NAMALWA (cell line): Measurements from ENCODE around the gene C11orf24.
A peak's percentile ranks its signal among the peaks of the same experiment; 100 is the strongest.
"Not testable (repeated sequence)": the region's sequence is repeated elsewhere in the genome, so short reads cannot be mapped to it uniquely, and the experiment has no call there.

ENCODE experiments used
- DNase-seq: peaks from one replicate; pipeline ENCODE4 v3.0.0-alpha.2; 2015; ENCODE audit warnings: low spot score

The C11orf24 gene

DNA sequence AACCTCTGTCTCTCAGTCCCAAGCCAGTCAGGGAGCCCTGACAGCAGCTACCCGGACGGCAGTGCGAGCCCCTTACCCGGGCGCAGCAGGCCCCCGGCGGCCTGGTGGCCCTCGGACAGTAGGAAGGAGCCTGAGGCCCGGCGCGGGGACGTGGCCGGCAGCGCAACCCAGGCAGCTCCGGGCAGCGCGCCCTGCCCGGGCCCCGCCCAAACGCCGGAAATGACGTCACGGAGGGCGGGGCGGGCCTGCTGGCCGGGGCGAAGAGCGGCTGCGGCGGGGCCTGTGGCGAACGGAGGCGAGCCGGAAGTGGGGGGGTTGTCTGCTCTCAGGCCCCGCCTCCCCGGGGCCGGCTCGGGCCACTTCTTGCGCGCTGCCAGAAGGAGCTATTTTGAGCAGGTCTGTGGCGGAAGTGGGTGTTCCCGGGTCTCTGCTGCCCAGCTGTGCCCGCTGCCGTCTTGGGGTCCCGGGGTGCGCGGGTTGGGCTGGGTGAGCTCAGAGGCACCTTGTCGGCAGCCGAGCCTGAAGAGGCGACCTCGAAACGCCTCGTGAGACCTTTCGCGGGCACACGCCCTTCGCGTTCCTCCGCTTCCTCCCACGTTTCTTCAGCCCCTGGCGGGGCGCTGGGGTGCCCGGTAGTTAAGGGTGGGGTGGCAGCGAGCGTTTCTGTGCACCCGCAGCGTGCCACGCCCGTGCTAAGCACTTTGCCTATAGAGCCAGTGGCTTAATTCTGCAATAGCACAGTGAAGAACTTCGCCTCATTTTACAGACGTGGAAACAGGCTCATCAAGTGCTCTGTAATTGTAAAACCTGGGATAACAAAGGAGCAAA, at the start of gene C11orf24:
Gene C11orf24 (minus strand): TSS at position 193 of the 828 bp plus-strand sequence. CDS start 8,206 bp downstream, outside the sequence.
- DNase-seq = peak; percentile 97

DNA sequence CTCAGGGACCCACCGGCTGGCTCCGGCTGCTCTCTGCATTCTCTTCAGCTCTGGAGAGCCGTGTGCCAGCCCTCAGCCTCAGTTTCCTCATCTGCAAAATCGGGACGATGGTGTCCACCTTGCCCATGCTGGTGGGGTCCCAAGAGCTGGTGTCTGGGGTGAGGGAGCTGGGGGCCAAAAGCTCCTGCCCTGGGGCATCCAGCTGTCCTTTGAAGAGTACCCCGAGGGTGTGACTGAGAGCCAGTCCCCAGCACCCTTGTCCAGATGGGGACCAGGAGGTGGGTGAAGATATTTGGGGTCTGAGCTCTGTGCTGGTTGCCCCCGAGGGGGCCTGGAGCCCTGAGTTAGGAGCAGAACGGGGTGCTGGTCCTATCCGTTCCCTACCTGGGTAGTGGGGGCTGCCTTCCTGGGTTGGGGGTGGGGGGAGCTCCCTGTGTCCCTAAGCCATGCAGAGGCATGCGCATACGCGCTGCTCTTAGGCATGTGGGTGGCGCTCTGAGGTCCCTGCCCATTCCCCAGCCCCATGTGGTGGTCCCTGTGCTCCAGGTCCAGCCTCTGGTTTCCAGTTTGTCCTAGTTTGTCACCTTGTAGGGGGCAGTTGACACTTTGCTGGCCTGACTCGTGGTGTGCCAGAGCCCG, 45.5 kb upstream of the C11orf24 start:
- no peak for DNase-seq

GRCh38 chr11:68315171-68315920, 43.6 kb upstream of the C11orf24 start:
- no peak for DNase-seq

GRCh38 chr11:68314203-68315170, 42.7 kb upstream of the C11orf24 start:
- no peak for DNase-seq

DNA sequence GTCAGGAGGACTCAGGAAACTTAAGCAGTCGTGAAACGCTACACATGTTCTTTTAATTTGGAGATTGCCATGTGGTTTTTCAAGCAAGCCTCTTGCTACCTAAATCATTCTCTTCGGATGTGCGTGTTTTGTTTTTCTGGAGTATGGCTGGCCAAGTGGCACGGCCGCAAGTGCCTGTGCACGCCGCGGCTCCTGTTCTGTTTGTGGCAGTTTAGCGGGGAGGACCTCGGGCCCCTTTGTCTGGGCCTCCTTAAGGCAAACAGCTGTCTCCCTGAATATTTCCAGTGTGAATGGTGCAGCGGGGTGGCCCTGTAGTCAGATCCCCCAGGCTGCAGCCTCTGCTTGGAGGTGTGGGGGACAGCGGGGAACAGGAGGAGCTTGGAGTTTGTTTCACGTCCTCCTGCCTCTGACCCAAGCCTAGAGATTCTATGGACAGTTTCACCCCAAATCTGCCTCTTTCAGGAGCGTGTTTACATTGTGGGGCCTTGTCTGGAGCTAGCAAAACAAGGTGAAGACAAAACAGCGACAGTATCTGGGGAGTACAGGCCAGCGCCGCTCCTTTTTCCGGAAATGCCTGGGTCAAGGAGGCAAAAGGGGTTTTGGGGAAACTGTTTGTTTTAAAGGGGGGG, 41.9 kb upstream of the C11orf24 start:
- DNase-seq = peak; percentile 31

GRCh38 chr11:68312780-68313573, 41.2 kb upstream of the C11orf24 start:
- no peak for DNase-seq

- DNase-seq = no peak
These were observed 40.5 kb upstream of the C11orf24 start, which contains the start of gene LRP5 for GRCh38 chr11:68312117-68312779. Gene LRP5 (plus strand): TSS chr11:68312591. CDS start chr11:68312715, 124 bp downstream.

DNA sequence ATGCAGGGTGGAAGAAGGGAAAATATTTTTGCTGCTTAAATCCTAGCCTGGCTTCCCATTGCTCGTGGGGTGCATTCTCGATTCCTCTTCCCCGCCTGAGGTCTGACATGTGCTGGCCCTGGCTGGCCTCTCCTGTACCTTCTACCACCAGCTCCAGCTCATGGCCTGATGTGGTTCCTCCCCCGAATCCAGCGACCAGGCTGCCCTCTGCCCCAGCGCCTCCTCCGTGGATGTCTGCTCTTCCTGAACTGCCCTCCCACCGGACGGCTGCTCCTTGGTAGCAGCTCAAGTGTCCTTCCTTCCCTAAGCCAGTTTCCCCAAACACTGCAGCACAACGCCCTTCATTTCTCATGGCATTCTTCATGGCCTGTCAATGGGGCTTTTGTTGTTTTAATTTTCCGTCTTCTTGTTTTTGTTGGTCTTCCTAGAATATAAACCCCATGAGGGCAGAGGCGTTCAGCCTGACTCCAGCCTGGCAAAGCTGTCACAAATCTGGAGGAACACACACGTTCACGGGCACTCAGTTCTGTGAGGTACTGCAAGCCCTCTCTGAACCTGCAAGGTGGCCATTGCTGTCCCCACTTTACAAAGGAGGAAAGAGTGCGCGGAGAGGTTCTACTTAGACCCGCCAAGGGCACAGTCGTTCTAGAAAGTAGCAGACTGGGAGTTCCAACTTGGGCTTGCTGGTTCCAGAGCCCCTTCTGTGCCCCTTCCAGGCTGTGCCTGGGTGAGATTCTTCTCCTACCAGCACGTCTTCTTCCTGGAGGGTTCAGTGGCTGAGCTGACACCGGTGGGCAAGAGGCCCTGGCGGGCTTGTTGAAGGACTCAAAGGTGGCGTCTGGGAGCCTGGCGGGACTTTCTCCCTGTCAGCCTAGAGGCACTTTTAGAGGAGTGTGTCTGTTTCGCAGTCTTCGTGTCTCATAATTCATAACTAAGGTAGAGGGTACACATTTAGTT, 39.7 kb upstream of the C11orf24 start:
- DNase-seq = no peak

GRCh38 chr11:68309621-68310185, 37.9 kb upstream of the C11orf24 start:
- DNase-seq = no peak

DNA sequence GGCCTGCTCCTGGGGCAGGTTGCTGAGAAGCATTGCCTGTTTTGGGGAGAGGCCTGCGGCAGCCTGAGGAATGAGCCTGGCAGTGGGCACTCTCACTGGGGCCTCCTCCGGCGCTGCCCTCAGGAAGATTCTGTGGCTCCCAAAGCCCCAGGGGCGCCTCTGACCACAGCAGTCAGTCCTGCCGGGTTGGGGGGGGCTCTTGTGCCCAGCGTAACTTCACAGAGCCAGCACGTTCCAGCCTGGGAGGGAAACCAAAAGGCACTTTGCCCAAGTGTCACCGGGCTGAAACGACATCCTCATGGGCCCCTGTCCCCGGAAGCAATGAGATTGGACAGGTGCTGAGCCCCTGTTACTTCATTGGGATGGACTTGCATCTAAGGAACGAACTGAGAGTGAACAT, 36.3 kb upstream of the C11orf24 start:
- DNase-seq = no peak

- DNase-seq = no peak
These were observed 34.9 kb upstream of the C11orf24 start for GRCh38 chr11:68306636-68307035.

DNA sequence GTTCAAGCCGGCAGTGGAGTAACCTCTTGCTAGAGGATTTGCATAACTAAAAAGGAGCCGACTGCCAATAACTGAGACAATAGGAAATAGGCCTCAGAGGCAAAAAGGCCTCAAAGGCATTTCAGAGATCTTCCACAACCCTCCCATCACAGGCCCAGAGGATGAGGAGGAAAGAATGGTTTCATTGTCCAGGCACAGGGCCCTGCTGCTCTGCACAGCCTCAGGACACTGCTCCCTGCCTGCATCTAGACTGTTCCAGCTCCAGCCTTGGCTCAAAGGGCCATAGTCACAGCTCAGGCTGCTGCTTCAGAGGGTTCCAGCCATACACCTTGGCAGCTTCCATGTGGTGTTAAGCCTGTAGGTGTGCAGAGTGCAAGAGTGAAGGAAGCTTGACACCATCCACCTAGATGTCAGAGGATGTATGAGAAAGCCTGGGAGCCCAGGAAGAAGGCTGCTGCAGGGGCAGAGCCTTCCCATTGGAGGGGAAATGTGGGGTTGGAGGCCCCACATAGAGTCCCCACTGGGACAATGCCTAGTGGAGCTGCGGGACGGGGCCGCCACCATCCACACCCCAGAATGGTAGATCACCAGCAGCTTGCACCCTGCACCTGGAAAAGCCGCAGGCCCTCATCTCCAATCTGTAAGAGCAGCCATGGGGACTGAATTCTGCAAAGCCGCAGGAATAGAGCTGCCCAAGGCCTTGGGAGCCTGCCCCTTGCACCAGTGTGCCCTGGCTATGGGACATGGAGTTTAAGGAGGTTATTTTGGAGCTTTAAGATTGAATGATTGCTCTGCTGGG, 32.4 kb upstream of the C11orf24 start:
- no peak for DNase-seq

DNA sequence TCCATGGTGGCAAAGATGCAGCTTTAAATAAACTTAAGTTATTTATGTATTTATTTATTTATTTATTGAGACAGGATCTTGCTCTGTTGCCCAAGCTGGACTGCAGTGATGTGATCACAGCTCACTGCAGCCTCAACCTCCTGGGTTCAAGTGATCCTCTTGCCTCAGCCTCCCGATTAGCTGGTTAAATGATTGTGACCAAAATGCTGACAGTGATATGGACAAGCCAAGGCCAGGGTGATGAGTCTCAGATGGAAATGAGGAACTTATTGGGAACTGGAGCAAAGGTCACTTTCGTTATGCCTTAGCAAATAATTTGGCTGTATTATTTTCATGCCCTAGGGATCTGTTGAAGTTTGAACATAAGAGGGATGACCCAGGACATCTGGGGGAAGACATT, 31.3 kb upstream of the C11orf24 start:
- DNase-seq = no peak

GRCh38 chr11:68302670-68303069, 30.9 kb upstream of the C11orf24 start:
- no peak for DNase-seq

DNA sequence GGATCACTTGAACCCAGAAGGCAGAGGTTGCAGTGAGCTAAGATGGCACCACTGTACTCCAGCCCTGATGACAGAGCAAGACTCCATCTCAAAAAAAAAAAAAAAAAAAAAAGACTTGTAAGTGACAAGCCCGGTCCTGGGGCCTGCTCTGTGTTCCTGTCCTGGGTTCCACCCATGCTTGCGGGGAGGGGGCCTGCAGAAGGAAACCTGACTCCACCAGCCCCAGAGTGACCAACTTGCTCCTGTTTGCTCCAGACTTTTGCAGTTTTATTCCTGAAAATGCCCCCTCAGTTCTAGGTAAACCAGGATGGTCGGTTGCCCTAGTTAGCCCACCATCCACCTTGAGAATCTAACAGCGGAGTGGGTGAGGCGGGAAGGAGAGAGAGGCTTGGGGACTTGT, 30.5 kb upstream of the C11orf24 start:
- no peak for DNase-seq

GRCh38 chr11:68300076-68300830, 28.5 kb upstream of the C11orf24 start:
- DNase-seq = no peak

DNA sequence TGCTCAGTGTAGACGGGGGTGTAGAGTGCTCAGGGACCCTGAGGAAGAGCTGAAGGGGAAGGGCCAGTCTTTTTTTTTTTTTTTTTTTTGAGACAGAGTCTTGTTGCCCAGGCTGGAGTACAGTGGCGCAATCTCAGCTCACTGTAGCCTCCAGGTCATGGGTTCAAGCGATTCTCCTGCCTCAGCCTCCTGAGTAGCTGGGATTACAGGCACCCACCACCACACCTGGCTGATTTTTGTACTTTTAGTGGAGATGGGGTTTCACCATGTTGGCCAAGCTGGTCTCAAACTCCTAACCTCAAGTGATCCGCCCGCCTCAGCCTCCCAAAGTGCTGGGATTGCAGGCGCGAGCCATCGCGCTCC, 27.7 kb upstream of the C11orf24 start:
- DNase-seq = not testable (repeated sequence)
